ENCODE data around the gene FNDC7. TPM values are rescaled to one million over a fixed set of nuclear protein-coding genes. Genes with fewer than 3 reads are reported as not detected.
A peak's percentile ranks its signal among the peaks of the same experiment; 100 is the strongest.
"Not testable (repeated sequence)": the region's sequence is repeated elsewhere in the genome, so short reads cannot be mapped to it uniquely, and the experiment has no call there.

FNDC7 gene
- total RNA-seq, 1 donor = not detected

- no peak overlapping the region for H3K4me3 ChIP-seq (ENCODE audit: insufficient read depth, low read length)
- peaks cover 28% of the 10 kb centered on the region for H3K79me2 ChIP-seq (ENCODE audit: insufficient read depth, low read length)
- peaks cover 17% of the 10 kb centered on the region for H4K20me1 ChIP-seq (ENCODE audit: insufficient read depth, low read length)
- H3K27ac ChIP-seq (ENCODE audit: low read depth, low read length) = no peak overlapping the region
- H3K36me3 ChIP-seq (ENCODE audit: insufficient read depth, low read length) = peaks cover 65% of the 10 kb centered on the region
- H2AFZ ChIP-seq (ENCODE audit: low read length) = no peak overlapping the region
- DNase-seq (ENCODE audit: insufficient read length, low spot score, missing footprints) = no peak
- H3K9me3 ChIP-seq (ENCODE audit: low read depth, low read length) = no peaks in the 10 kb centered on the region
- H3K4me1 ChIP-seq (ENCODE audit: insufficient read depth, low read length) = peaks cover 16% of the 10 kb centered on the region
- H3K4me2 ChIP-seq (ENCODE audit: insufficient read depth, low read length) = no peak overlapping the region
- no peaks in the 10 kb centered on the region for H3K27me3 ChIP-seq (ENCODE audit: insufficient read depth, low read length)
- TF ChIP-seq, protein P1, sequence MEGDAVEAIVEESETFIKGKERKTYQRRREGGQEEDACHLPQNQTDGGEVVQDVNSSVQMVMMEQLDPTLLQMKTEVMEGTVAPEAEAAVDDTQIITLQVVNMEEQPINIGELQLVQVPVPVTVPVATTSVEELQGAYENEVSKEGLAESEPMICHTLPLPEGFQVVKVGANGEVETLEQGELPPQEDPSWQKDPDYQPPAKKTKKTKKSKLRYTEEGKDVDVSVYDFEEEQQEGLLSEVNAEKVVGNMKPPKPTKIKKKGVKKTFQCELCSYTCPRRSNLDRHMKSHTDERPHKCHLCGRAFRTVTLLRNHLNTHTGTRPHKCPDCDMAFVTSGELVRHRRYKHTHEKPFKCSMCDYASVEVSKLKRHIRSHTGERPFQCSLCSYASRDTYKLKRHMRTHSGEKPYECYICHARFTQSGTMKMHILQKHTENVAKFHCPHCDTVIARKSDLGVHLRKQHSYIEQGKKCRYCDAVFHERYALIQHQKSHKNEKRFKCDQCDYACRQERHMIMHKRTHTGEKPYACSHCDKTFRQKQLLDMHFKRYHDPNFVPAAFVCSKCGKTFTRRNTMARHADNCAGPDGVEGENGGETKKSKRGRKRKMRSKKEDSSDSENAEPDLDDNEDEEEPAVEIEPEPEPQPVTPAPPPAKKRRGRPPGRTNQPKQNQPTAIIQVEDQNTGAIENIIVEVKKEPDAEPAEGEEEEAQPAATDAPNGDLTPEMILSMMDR (IDR thresholded peaks at IDR 0.05; ENCODE audit: extremely low read depth, low read depth, low read length) = no peak
These were observed 13.1 kb upstream of the FNDC7 start for GRCh38 chr1:108699375-108700332.

DNA sequence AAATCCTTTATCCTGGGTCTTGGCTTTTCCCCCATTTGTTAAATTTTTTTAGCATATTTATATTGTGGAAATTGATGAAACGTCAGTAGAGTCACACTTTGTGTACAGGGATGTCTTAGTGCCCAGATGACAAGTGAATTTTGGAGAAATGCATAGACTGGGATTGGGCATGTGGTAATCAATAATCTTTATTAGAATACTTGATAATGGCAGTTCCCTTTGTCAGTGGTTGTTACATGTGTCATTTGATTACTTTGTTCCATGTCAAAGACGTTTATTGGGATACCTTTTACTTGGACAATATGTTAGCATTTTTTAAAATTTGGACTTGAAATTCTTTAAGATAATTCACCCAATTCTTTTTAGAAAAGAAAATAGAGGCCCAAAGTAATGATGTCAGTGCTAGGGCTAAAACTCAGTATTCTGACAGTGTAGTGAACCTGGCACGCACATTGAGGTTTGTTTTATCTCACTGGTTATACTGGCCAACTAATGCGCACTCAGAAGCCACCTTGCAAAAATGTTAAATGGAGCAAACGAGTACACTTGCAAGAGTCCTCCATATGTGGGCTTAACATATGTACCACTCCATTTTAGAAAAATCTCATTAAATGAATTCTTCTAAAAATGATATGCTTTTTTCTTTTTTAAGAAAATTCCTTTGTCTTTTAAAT is 11.4 kb upstream of the FNDC7 start:
- peaks cover 53% of the 10 kb centered on the region for H3K36me3 ChIP-seq (ENCODE audit: insufficient read depth, low read length)
- H3K4me2 ChIP-seq (ENCODE audit: insufficient read depth, low read length) = no peak overlapping the region
- H3K27ac ChIP-seq (ENCODE audit: low read depth, low read length) = no peak overlapping the region
- H3K4me1 ChIP-seq (ENCODE audit: insufficient read depth, low read length) = peaks cover 28% of the 10 kb centered on the region
- no peak overlapping the region for H2AFZ ChIP-seq (ENCODE audit: low read length)
- no peak overlapping the region for H3K4me3 ChIP-seq (ENCODE audit: insufficient read depth, low read length)
- peaks cover 13% of the 10 kb centered on the region for H3K79me2 ChIP-seq (ENCODE audit: insufficient read depth, low read length)
- DNase-seq (ENCODE audit: insufficient read length, low spot score, missing footprints) = no peak
- peaks cover 3% of the 10 kb centered on the region for H4K20me1 ChIP-seq (ENCODE audit: insufficient read depth, low read length)
- H3K9me3 ChIP-seq (ENCODE audit: low read depth, low read length) = no peaks in the 10 kb centered on the region
- H3K27me3 ChIP-seq (ENCODE audit: insufficient read depth, low read length) = no peaks in the 10 kb centered on the region
- TF ChIP-seq, protein P1 (IDR thresholded peaks at IDR 0.05; ENCODE audit: extremely low read depth, low read depth, low read length) = no peak

GRCh38 chr1:108702109-108702508 is 10.6 kb upstream of the FNDC7 start:
- H3K36me3 ChIP-seq (ENCODE audit: insufficient read depth, low read length) = peaks cover 45% of the 10 kb centered on the region
- H3K27ac ChIP-seq (ENCODE audit: low read depth, low read length); H3K9me3 ChIP-seq (ENCODE audit: low read depth, low read length): not testable (repeated sequence)

DNA sequence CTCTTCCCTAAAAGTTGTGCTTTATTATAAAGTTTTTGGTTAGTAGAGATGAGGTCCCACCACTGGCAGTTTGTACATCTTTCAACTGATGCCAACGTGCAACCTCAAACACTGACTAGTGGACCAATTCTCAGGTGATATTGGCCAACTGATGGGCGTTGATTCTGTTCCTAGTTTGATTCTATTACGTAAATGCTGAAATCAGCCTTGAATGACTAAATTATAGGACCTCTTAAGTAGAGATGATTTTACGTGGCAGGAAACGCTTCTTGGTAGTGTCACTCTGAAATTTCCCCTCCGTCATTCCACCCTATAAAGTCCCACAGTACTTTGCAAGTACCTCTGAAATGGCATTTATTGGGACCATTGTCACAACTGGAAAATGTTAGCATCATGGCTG is 8.8 kb upstream of the FNDC7 start:
- H2AFZ ChIP-seq (ENCODE audit: low read length) = no peak overlapping the region
- H3K27me3 ChIP-seq (ENCODE audit: insufficient read depth, low read length) = no peaks in the 10 kb centered on the region
- no peaks in the 10 kb centered on the region for H4K20me1 ChIP-seq (ENCODE audit: insufficient read depth, low read length)
- DNase-seq (ENCODE audit: insufficient read length, low spot score, missing footprints) = no peak
- TF ChIP-seq, protein P1 (IDR thresholded peaks at IDR 0.05; ENCODE audit: extremely low read depth, low read depth, low read length) = no peak
- peaks cover 27% of the 10 kb centered on the region for H3K36me3 ChIP-seq (ENCODE audit: insufficient read depth, low read length)
- H3K27ac ChIP-seq (ENCODE audit: low read depth, low read length) = peak overlapping the region; percentile 75
- H3K4me3 ChIP-seq (ENCODE audit: insufficient read depth, low read length) = peak overlapping the region; percentile 26
- H3K79me2 ChIP-seq (ENCODE audit: insufficient read depth, low read length) = no peaks in the 10 kb centered on the region
- peak overlapping the region; percentile 54 for H3K4me2 ChIP-seq (ENCODE audit: insufficient read depth, low read length)
- H3K9me3 ChIP-seq (ENCODE audit: low read depth, low read length) = no peaks in the 10 kb centered on the region
- H3K4me1 ChIP-seq (ENCODE audit: insufficient read depth, low read length) = peaks cover 28% of the 10 kb centered on the region

More at GRCh38 chr1:108702109-108702508, 10.6 kb upstream of the FNDC7 start:
- not testable (repeated sequence) for DNase-seq (ENCODE audit: insufficient read length, low spot score, missing footprints); H3K79me2 ChIP-seq (ENCODE audit: insufficient read depth, low read length); H3K4me2 ChIP-seq (ENCODE audit: insufficient read depth, low read length); H4K20me1 ChIP-seq (ENCODE audit: insufficient read depth, low read length); H3K4me3 ChIP-seq (ENCODE audit: insufficient read depth, low read length); H2AFZ ChIP-seq (ENCODE audit: low read length); H3K27me3 ChIP-seq (ENCODE audit: insufficient read depth, low read length)
- peaks cover 28% of the 10 kb centered on the region for H3K4me1 ChIP-seq (ENCODE audit: insufficient read depth, low read length)

All from osteoblast (primary cell).